ENCODE measurements around the gene EXOC8.

The EXOC8 gene

GRCh38 chr1:231312432-231312788 lies 25.2 kb downstream of the EXOC8 start:
- no peak for DNase-seq

- no peak for DNase-seq
Observed at GRCh38 chr1:231311720-231312431, 25.8 kb downstream of the EXOC8 start.

- DNase-seq, result no peak
Observed at GRCh38 chr1:231310391-231310934, 27.2 kb downstream of the EXOC8 start.

GRCh38 chr1:231301990-231302389 lies 35.7 kb downstream of the EXOC8 start:
- no peak for DNase-seq

GRCh38 chr1:231295938-231296337 lies 41.7 kb downstream of the EXOC8 start:
- no peak for DNase-seq

- DNase-seq, result no peak
Observed at GRCh38 chr1:231286603-231287002, 51.0 kb downstream of the EXOC8 start.

- DNase-seq, result no peak
Observed at GRCh38 chr1:231284441-231284840, 53.2 kb downstream of the EXOC8 start.

All from midbrain (tissue), 1 donor.